ENCODE results near the gene MVB12B. TPM values are rescaled to one million over a fixed set of nuclear protein-coding genes. Genes with fewer than 3 reads are reported as not detected.

The MVB12B gene
- polyA plus RNA-seq, 5 donors: 20.3 to 23.7 (median 21.6) TPM

- no peak for DNase-seq
Measured at GRCh38 chr9:126354887-126355770, 28.5 kb downstream of the MVB12B start.

- no peak for DNase-seq
Measured at GRCh38 chr9:126357074-126357473, 30.4 kb downstream of the MVB12B start.

- DNase-seq: no peak
Measured at GRCh38 chr9:126360073-126360472, 33.4 kb downstream of the MVB12B start.

- no peak for DNase-seq
Measured at GRCh38 chr9:126361810-126362238, 35.2 kb downstream of the MVB12B start.

- DNase-seq: no peak
Measured at GRCh38 chr9:126363250-126363649, 36.6 kb downstream of the MVB12B start.

GRCh38 chr9:126363847-126364671 is 37.4 kb downstream of the MVB12B start:
- DNase-seq: no peak

GRCh38 chr9:126365780-126366179 is 39.2 kb downstream of the MVB12B start:
- DNase-seq: no peak

GRCh38 chr9:126366366-126367011 is 39.9 kb downstream of the MVB12B start:
- DNase-seq: no peak

GRCh38 chr9:126367139-126367538 is 40.5 kb downstream of the MVB12B start:
- no peak for DNase-seq

- no peak for DNase-seq
Measured at GRCh38 chr9:126367616-126368015, 41.0 kb downstream of the MVB12B start.

- no peak for DNase-seq
Measured at GRCh38 chr9:126368020-126368419, 41.4 kb downstream of the MVB12B start.

- no peak for DNase-seq
Measured at GRCh38 chr9:126371007-126371870, 44.6 kb downstream of the MVB12B start.

- no peak for DNase-seq
Measured at GRCh38 chr9:126372716-126373115, 46.1 kb downstream of the MVB12B start.

GRCh38 chr9:126373241-126373640 is 46.6 kb downstream of the MVB12B start:
- DNase-seq: no peak

GRCh38 chr9:126374366-126374781 is 47.7 kb downstream of the MVB12B start:
- DNase-seq: no peak

GRCh38 chr9:126375386-126375785 is 48.8 kb downstream of the MVB12B start:
- peak in 1 of 2 donors; percentile 19 for DNase-seq

- no peak for DNase-seq
Measured at GRCh38 chr9:126376311-126377175, 49.9 kb downstream of the MVB12B start.

GRCh38 chr9:126377176-126377509 is 50.5 kb downstream of the MVB12B start:
- DNase-seq: no peak

GRCh38 chr9:126377536-126377935 is 50.9 kb downstream of the MVB12B start:
- no peak for DNase-seq

- no peak for DNase-seq
Measured at GRCh38 chr9:126378761-126379160, 52.1 kb downstream of the MVB12B start.
